HepG2 (cell line): Measurements from ENCODE around the gene UAP1. TPM values are rescaled to one million over a fixed set of nuclear protein-coding genes. Genes with fewer than 3 reads are reported as not detected.

Source experiments
- ATAC-seq: fragments of 200-7000 bp; cut with Tn5 transposase; 3 replicates; pipeline ENCODE4 v1.9.1; 2020; ENCODE audit warnings: mild to moderate bottlenecking, moderate library complexity
- BruUV-seq: library from RNA; stranded (reverse); fragments of 400-500 nt; replicated peaks from 2 replicates; lab custom pipeline; 2021; lab: Mats Ljungman, UMichigan
- CTCF ChIA-PET: fragments of 300-600 bp; formaldehyde crosslinking; extraction: SDS; loops from one replicate; lab custom pipeline; 2021; ENCODE audit warnings: low total read pairs, inconsistent platforms, low intra/inter-chr PET ratio; lab: Yijun Ruan, JAX
- POLR2A ChIA-PET: fragments of 350-600 bp; sonication (Branson Sonifier 250); formaldehyde crosslinking; loops from one replicate; lab custom pipeline; 2020; ENCODE audit warnings: antibody characterized with exemption, inconsistent platforms; lab: Yijun Ruan, JAX
- DNase-seq: peaks from one replicate; pipeline ENCODE4 v3.0.0-alpha.2; 2015; ENCODE audit warnings: low spot score
- FAIRE-seq: peaks from 3 replicates; lab custom pipeline; 2011; peaks lifted over from hg19 to GRCh38; lab: Jason Lieb, UNC
- H2AFZ ChIP-seq: one replicate; pipeline ENCODE4 v1.6.1; 2011; ENCODE audit warnings: low read length, inconsistent platforms
- H3K27ac ChIP-seq: fragments of 300-600 bp; 3 replicates; pipeline ENCODE4 v1.8.0; 2011; ENCODE audit warnings: mixed run types, mild to moderate bottlenecking, mixed read lengths, low read length, inconsistent platforms; ENCODE audit not compliant: insufficient read depth; ENCODE audit errors: extremely low read length
- H3K27me3 ChIP-seq, 2 experiments: fragments of 200-600 bp in 1 of 2; 2 replicates in 1 of 2; 3 replicates in 1 of 2; pipeline versions ENCODE4 v1.6.0 to v1.8.0; 2011; ENCODE audit warnings: low read length in 2 of 2, mild to moderate bottlenecking in 2 of 2, moderate library complexity in 2 of 2, inconsistent platforms in 1 of 2; ENCODE audit not compliant: insufficient read depth in 2 of 2, control insufficient read depth in 1 of 2
- H3K36me3 ChIP-seq, 2 experiments: fragments of 200-600 bp in 1 of 2; replicated peaks in 1 of 2; 2 replicates in 1 of 2; 3 replicates in 1 of 2; pipeline versions ENCODE4 v1.5.1 to v1.8.0; 2011; ENCODE audit warnings: low read length in 2 of 2, inconsistent platforms in 1 of 2; ENCODE audit not compliant: insufficient read depth in 2 of 2, control insufficient read depth in 1 of 2
- H3K4me1 ChIP-seq: 2 replicates; pipeline ENCODE4 v1.5.1; 2012; ENCODE audit warnings: low read length, inconsistent platforms; ENCODE audit not compliant: insufficient read depth
- H3K4me2 ChIP-seq: 2 replicates; pipeline ENCODE4 v1.6.0; 2011; ENCODE audit warnings: low read depth, low read length, inconsistent platforms
- H3K4me3 ChIP-seq, 3 experiments: fragments of 200-600 bp in 1 of 3; sonication (generic), shearing (Covaris generic) in 1 of 3; replicated peaks in 1 of 3; 2 replicates each; pipeline ENCODE4 v1.5.1; 2011 to 2016; ENCODE audit warnings: low read length in 3 of 3, inconsistent platforms in 2 of 3, low read depth in 2 of 3, mild to moderate bottlenecking in 2 of 3, control low read depth in 1 of 3, mixed read lengths in 1 of 3; ENCODE audit not compliant: insufficient read depth in 1 of 3
- H3K79me2 ChIP-seq: one replicate; pipeline ENCODE4 v1.6.1; 2011; ENCODE audit warnings: low read length, inconsistent platforms; ENCODE audit not compliant: insufficient read depth
- H3K9ac ChIP-seq: 2 replicates; pipeline ENCODE4 v1.6.0; 2011; ENCODE audit warnings: mild to moderate bottlenecking, low read depth, low read length, inconsistent platforms; ENCODE audit not compliant: insufficient read depth
- H3K9me3 ChIP-seq: 2 replicates; pipeline ENCODE4 v1.5.1; 2012; ENCODE audit warnings: mild to moderate bottlenecking, low read length
- H4K20me1 ChIP-seq: 2 replicates; pipeline ENCODE4 v1.6.0; 2011; ENCODE audit warnings: inconsistent platforms, mild to moderate bottlenecking, low read length, moderate library complexity; ENCODE audit not compliant: insufficient read depth
- ARHGAP35 ChIP-seq: sonication (generic); formaldehyde crosslinking; IDR thresholded peaks from 2 replicates; pipeline ENCODE4 v1.9.0; 2022; ENCODE audit warnings: mild to moderate bottlenecking, inconsistent platforms, moderate library complexity, missing genetic modification reagents, borderline replicate concordance
- IRX3 ChIP-seq: sonication (generic); formaldehyde crosslinking; IDR thresholded peaks from 2 replicates; pipeline ENCODE4 v1.8.1; 2023; ENCODE audit warnings: mild to moderate bottlenecking, low read depth, missing genetic modification reagents, borderline replicate concordance
- ISL2 ChIP-seq: sonication (generic); formaldehyde crosslinking; IDR thresholded peaks from 2 replicates; pipeline ENCODE4 v1.5.0; 2020; ENCODE audit warnings: missing genetic modification reagents
- JUND ChIP-seq: sonication (generic); formaldehyde crosslinking; IDR thresholded peaks from 2 replicates; pipeline ENCODE4 v1.8.0; 2022; ENCODE audit warnings: mild to moderate bottlenecking, missing genetic modification reagents
- KLF11 ChIP-seq: IDR thresholded peaks from 2 replicates; pipeline ENCODE4 v1.6.1; 2016; ENCODE audit warnings: missing compliant biosample characterization
- SRSF4 ChIP-seq: fragments of 200-400 bp; formaldehyde crosslinking; IDR thresholded peaks from one replicate; pipeline ENCODE4 v1.6.1; 2018; ENCODE audit warnings: mild to moderate bottlenecking, low read depth, low read length, moderate library complexity; ENCODE audit not compliant: poor library complexity, severe bottlenecking
- ZBTB1 ChIP-seq: sonication (generic); formaldehyde crosslinking; IDR thresholded peaks from 2 replicates; pipeline ENCODE4 v1.4.0; 2020; ENCODE audit warnings: missing genetic modification reagents, borderline replicate concordance
- ZNF121 ChIP-seq: sonication (generic); formaldehyde crosslinking; IDR thresholded peaks from 2 replicates; pipeline ENCODE4 v1.5.0; 2020; ENCODE audit warnings: mild to moderate bottlenecking, missing genetic modification reagents
- ZNF564 ChIP-seq: sonication (generic); formaldehyde crosslinking; IDR thresholded peaks from 2 replicates; pipeline ENCODE4 v1.8.1; 2023; ENCODE audit warnings: mild to moderate bottlenecking, missing genetic modification reagents
- WGBS: methylation state at CpG from one replicate; pipeline ENCODE4 v1.1.6; 2017; ENCODE audit warnings: low lambda C conversion rate; 5-methylcytosine and 5-hydroxymethylcytosine counted together
- in situ Hi-C: cut with HindIII; loops from 2 replicates; pipeline ENCODE4 v1.10.0; 2017; ENCODE audit warnings: low pct_unique_long_range_greater_than_20kb; ENCODE audit not compliant: extremely low pct_ligation_motif_present
- intact Hi-C: fragments of 100-400 bp; cut with micrococcal nuclease; formaldehyde crosslinking; loops from one replicate; pipeline ENCODE4 v1.10.0; 2022; ENCODE audit not compliant: unreplicated experiment
- polyA plus RNA-seq, 8 experiments: library from polyadenylated mRNA; depleted of rRNA in 3 of 8; stranded (reverse) in 7 of 8; unstranded in 1 of 8; fragments of >200 nt; fragmentation: Illumina TruSeq in 4 of 8; extraction: Trizol in 4 of 8; gene quantifications; 2 replicates each; pipeline versions ENCODE4 v1.2.1 to v1.2.3, GENCODE V29; 2011 to 2016; ENCODE audit warnings: low read depth in 4 of 8, missing spikeins in 1 of 8, mixed read lengths in 1 of 8; ENCODE audit not compliant: insufficient read depth in 1 of 8
- total RNA-seq, 5 experiments: library from RNA; depleted of rRNA; stranded (reverse); fragments of >200 nt; fragmentation: Illumina TruSeq; extraction: Trizol; gene quantifications; 2 replicates each; pipeline ENCODE4 v1.2.3, GENCODE V29; 2016; ENCODE audit warnings: low read depth in 1 of 5
- TF ChIP-seq, protein P1 (sequence below), 2 experiments: sonication (generic) in 1 of 2; formaldehyde crosslinking in 1 of 2; IDR thresholded peaks; 2 replicates each; pipeline versions ENCODE4 v1.4.0 to v1.6.1; 2016 to 2020; ENCODE audit warnings: borderline replicate concordance in 1 of 2, low read depth in 1 of 2, mild to moderate bottlenecking in 1 of 2, missing genetic modification reagents in 1 of 2
- TF ChIP-seq, protein P2 (sequence below): sonication (generic); formaldehyde crosslinking; IDR thresholded peaks from 2 replicates; pipeline ENCODE4 v1.8.0; 2022; ENCODE audit warnings: missing genetic modification reagents, low read depth, mild to moderate bottlenecking, borderline replicate concordance
- TF ChIP-seq, protein P3 (sequence below): sonication (generic); formaldehyde crosslinking; IDR thresholded peaks from 2 replicates; pipeline ENCODE4 v1.5.1; 2020; ENCODE audit warnings: mild to moderate bottlenecking, missing genetic modification reagents, moderate library complexity
- TF ChIP-seq, protein P4 (sequence below): sonication (generic); formaldehyde crosslinking; IDR thresholded peaks from 2 replicates; pipeline ENCODE4 v1.4.0; 2020; ENCODE audit warnings: missing genetic modification reagents, mild to moderate bottlenecking, borderline replicate concordance

UAP1 gene
- total and polyA plus RNA-seq, 2 of the 13 experiments (the other 11 are each of a cell fraction or from before 2014, with no cell fraction given), result 48.4 to 117 TPM

DNA sequence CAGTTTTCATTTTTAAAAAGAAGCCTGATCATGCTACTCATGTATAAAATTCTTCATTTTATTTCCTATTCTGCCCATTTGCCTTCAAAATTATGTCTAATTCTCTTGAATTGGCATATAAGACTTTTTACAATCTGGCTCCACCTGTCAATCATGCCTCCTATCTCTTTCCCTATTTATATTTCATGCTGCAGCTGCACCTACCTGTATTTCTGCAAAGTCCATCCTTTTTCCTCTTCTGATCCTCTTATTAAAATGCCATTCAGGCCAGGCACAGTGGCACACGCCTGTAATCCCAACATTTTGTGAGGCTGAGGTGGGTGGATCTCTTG lies 30.6 kb upstream of the UAP1 start (continued):
- TF ChIP-seq, protein P1, sequence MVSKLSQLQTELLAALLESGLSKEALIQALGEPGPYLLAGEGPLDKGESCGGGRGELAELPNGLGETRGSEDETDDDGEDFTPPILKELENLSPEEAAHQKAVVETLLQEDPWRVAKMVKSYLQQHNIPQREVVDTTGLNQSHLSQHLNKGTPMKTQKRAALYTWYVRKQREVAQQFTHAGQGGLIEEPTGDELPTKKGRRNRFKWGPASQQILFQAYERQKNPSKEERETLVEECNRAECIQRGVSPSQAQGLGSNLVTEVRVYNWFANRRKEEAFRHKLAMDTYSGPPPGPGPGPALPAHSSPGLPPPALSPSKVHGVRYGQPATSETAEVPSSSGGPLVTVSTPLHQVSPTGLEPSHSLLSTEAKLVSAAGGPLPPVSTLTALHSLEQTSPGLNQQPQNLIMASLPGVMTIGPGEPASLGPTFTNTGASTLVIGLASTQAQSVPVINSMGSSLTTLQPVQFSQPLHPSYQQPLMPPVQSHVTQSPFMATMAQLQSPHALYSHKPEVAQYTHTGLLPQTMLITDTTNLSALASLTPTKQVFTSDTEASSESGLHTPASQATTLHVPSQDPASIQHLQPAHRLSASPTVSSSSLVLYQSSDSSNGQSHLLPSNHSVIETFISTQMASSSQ (IDR thresholded peaks at IDR 0.05; ENCODE audit: low read depth), result no peak
- TF ChIP-seq, protein P1 (CRISPR knock-in tag; IDR thresholded peaks at IDR 0.05; ENCODE audit: borderline replicate concordance), result no peak

DNA sequence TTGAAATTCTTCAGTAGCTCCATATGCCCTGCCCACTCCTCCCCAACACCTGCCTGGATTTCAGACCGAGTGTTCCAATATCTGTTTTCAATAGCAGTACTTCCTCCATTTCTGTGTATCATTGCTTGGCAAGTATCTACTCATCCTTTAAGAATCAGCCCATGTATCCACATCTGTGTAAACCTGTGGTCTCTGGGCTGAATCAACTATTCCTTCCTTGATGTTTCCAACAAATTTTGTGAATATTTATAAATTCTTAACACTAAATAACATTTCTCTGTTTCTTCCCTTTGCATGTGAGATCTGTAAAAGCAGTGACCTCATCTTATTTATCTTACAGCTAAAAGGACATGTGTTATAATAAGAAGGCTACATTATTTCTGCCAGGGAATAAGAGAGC lies 26.0 kb upstream of the UAP1 start:
- H3K36me3 ChIP-seq, result no peaks in the 10 kb centered on the region
- no peak overlapping the region for H3K4me3 ChIP-seq
- peaks cover 7% of the 10 kb centered on the region; the same call in 1 of the 2 replicates for H3K4me1 ChIP-seq
- no peak overlapping the region for H2AFZ ChIP-seq
- ChIA-PET POLR2A (no interaction called here), CTCF (no interaction called here)
- no peak overlapping the region for H3K4me2 ChIP-seq
- H3K79me2 ChIP-seq, result no peaks in the 10 kb centered on the region
- intact Hi-C loops, result no loop called here
- H4K20me1 ChIP-seq, result no peaks in the 10 kb centered on the region
- WGBS, result 50% methylated on average over 1 of the region's 1 CpG
- no peak for FAIRE-seq
- H3K9ac ChIP-seq, result no peak overlapping the region
- no peak overlapping the region for H3K27ac ChIP-seq
- no TSS peak for BruUV-seq
- H3K27me3 ChIP-seq, result no peaks in the 10 kb centered on the region
- no peaks in the 10 kb centered on the region for H3K9me3 ChIP-seq
- in situ Hi-C loops, result no loop called here
- DNase-seq, result no peak
- ATAC-seq, result no peak
- TF ChIP-seq ZNF564 (CRISPR knock-in tag) (no peak), IRX3 (CRISPR knock-in tag) (no peak), JUND (CRISPR knock-in tag) (no peak), SRSF4 (no peak), ZBTB1 (CRISPR knock-in tag) (no peak), ZNF121 (CRISPR knock-in tag) (no peak), ISL2 (CRISPR knock-in tag) (no peak), KLF11 (CRISPR knock-in tag) (no peak), ARHGAP35 (CRISPR knock-in tag) (no peak)
- TF ChIP-seq, protein P2, sequence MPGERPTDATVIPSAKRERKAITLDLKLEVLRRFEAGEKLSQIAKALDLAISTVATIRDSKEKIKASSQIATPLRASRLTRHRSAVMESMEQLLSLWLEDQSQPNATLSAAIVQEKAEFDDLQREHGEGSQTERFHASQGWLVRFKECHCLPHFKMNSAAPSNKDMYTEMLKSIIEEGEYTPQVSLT (CRISPR knock-in tag), result no peak
- TF ChIP-seq, protein P3, sequence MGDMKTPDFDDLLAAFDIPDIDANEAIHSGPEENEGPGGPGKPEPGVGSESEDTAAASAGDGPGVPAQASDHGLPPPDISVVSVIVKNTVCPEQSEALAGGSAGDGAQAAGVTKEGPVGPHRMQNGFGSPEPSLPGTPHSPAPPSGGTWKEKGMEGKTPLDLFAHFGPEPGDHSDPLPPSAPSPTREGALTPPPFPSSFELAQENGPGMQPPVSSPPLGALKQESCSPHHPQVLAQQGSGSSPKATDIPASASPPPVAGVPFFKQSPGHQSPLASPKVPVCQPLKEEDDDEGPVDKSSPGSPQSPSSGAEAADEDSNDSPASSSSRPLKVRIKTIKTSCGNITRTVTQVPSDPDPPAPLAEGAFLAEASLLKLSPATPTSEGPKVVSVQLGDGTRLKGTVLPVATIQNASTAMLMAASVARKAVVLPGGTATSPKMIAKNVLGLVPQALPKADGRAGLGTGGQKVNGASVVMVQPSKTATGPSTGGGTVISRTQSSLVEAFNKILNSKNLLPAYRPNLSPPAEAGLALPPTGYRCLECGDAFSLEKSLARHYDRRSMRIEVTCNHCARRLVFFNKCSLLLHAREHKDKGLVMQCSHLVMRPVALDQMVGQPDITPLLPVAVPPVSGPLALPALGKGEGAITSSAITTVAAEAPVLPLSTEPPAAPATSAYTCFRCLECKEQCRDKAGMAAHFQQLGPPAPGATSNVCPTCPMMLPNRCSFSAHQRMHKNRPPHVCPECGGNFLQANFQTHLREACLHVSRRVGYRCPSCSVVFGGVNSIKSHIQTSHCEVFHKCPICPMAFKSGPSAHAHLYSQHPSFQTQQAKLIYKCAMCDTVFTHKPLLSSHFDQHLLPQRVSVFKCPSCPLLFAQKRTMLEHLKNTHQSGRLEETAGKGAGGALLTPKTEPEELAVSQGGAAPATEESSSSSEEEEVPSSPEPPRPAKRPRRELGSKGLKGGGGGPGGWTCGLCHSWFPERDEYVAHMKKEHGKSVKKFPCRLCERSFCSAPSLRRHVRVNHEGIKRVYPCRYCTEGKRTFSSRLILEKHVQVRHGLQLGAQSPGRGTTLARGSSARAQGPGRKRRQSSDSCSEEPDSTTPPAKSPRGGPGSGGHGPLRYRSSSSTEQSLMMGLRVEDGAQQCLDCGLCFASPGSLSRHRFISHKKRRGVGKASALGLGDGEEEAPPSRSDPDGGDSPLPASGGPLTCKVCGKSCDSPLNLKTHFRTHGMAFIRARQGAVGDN, result no peak
- TF ChIP-seq, protein P4, sequence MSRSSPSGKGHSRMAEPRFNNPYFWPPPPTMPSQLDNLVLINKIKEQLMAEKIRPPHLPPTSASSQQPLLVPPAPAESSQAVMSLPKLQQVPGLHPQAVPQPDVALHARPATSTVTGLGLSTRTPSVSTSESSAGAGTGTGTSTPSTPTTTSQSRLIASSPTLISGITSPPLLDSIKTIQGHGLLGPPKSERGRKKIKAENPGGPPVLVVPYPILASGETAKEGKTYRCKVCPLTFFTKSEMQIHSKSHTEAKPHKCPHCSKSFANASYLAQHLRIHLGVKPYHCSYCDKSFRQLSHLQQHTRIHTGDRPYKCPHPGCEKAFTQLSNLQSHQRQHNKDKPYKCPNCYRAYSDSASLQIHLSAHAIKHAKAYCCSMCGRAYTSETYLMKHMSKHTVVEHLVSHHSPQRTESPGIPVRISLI (CRISPR knock-in tag), result no peak
